A549 (cell line): ENCODE measurements around the gene CREB1. TPM values are rescaled to one million over a fixed set of nuclear protein-coding genes. Genes with fewer than 3 reads are reported as not detected.

Experiments used
- ATAC-seq, 2 experiments: fragments of 200-7000 bp in 1 of 2; fragments of >200 bp in 1 of 2; cut with Nextera tagmentation in 1 of 2; cut with Tn5 transposase in 1 of 2; 3 replicates each; pipeline versions ENCODE4 v1.8.0 to v1.9.1; 2018 to 2020; ENCODE audit warnings: mild to moderate bottlenecking in 1 of 2, moderate library complexity in 1 of 2
- CTCF ChIA-PET: fragments of 300-600 bp; sonication (Branson Sonifier 250); formaldehyde crosslinking; extraction: SDS; loops from one replicate; lab custom pipeline; 2021; ENCODE audit warnings: antibody characterized with exemption, inconsistent platforms; lab: Yijun Ruan, JAX
- POLR2A ChIA-PET: fragments of 350-600 bp; formaldehyde crosslinking; extraction: SDS; loops from one replicate; lab custom pipeline; 2021; ENCODE audit warnings: antibody characterized with exemption, inconsistent platforms; lab: Yijun Ruan, JAX
- DNase-seq, 2 experiments: peaks; one replicate each; pipeline versions ENCODE4 v3.0.0 to v3.0.0-alpha.2; 2011 to 2016; ENCODE audit warnings: low read depth in 1 of 2, low spot score in 1 of 2
- FAIRE-seq: peaks from 2 replicates; lab custom pipeline; 2011; peaks lifted over from hg19 to GRCh38; lab: Jason Lieb, UNC
- H3K27ac ChIP-seq, 2 experiments: fragments of >200 bp; sonication (Bioruptor Twin); formaldehyde crosslinking; 3 replicates each; pipeline ENCODE4 v1.5.1; 2016 to 2017
- H3K4me1 ChIP-seq: fragments of >200 bp; sonication (Bioruptor Twin); formaldehyde crosslinking; 3 replicates; pipeline ENCODE4 v1.6.1; 2016
- H3K4me2 ChIP-seq: fragments of >200 bp; sonication (Bioruptor Twin); formaldehyde crosslinking; 3 replicates; pipeline ENCODE4 v1.6.1; 2016
- H3K4me3 ChIP-seq: fragments of >200 bp; sonication (Bioruptor Twin); formaldehyde crosslinking; 3 replicates; pipeline ENCODE4 v1.5.1; 2016
- H3K9me3 ChIP-seq: fragments of >200 bp; sonication (Bioruptor Twin); formaldehyde crosslinking; 3 replicates; pipeline ENCODE4 v1.6.1; 2016
- CEBPB ChIP-seq, 2 experiments: fragments of >200 bp in 1 of 2; sonication (Bioruptor Twin) in 1 of 2; formaldehyde crosslinking in 1 of 2; IDR thresholded peaks; 2 replicates each; pipeline ENCODE4 v1.6.1; 2012 to 2016
- CHD4 ChIP-seq: fragments of 200-600 bp; sonication (generic); IDR thresholded peaks from 2 replicates; pipeline ENCODE4 v1.6.1; 2016; ENCODE audit warnings: antibody characterized with exemption, mild to moderate bottlenecking, borderline replicate concordance
- EHMT2 ChIP-seq: fragments of 200-600 bp; sonication (generic); IDR thresholded peaks from 2 replicates; pipeline ENCODE4 v1.6.1; 2016; ENCODE audit warnings: antibody characterized with exemption, low read depth, mild to moderate bottlenecking, moderate library complexity
- ESRRA ChIP-seq: fragments of 150-350 bp; IDR thresholded peaks from 2 replicates; pipeline ENCODE4 v1.6.1; 2014; ENCODE audit warnings: mild to moderate bottlenecking, low read length, borderline replicate concordance
- FOSB ChIP-seq: fragments of 250-450 bp; sonication (Bioruptor Pico); IDR thresholded peaks from 2 replicates; pipeline ENCODE4 v1.5.0; 2020; ENCODE audit warnings: mild to moderate bottlenecking, moderate library complexity
- FOXS1 ChIP-seq: fragments of 250-450 bp; sonication (Bioruptor Pico); IDR thresholded peaks from 2 replicates; pipeline ENCODE4 v1.5.0; 2020; ENCODE audit warnings: mild to moderate bottlenecking, moderate library complexity
- HOXB13 ChIP-seq: fragments of 250-450 bp; sonication (Bioruptor Pico); IDR thresholded peaks from 2 replicates; pipeline ENCODE4 v1.5.0; 2020; ENCODE audit warnings: low read depth, mild to moderate bottlenecking, moderate library complexity
- KDM5A ChIP-seq: fragments of 200-600 bp; sonication (generic); IDR thresholded peaks from 2 replicates; pipeline ENCODE4 v1.6.1; 2016; ENCODE audit warnings: antibody characterized with exemption, mild to moderate bottlenecking
- MAX ChIP-seq: IDR thresholded peaks from 2 replicates; pipeline ENCODE4 v1.6.1; 2012
- MYC ChIP-seq: IDR thresholded peaks from 2 replicates; pipeline ENCODE4 v1.6.1; 2012; ENCODE audit warnings: mild to moderate bottlenecking, inconsistent platforms, low read length, improper control_type of control experiment, borderline replicate concordance
- PBX3 ChIP-seq: IDR thresholded peaks from 2 replicates; pipeline ENCODE4 v1.6.1; 2012
- RAD21 ChIP-seq, 2 experiments: fragments of >200 bp in 1 of 2; sonication (Bioruptor Twin) in 1 of 2; formaldehyde crosslinking in 1 of 2; IDR thresholded peaks in 1 of 2; conservative IDR thresholded peaks in 1 of 2; 2 replicates in 1 of 2; 3 replicates in 1 of 2; pipeline ENCODE4 v1.6.1; 2012 to 2018; ENCODE audit warnings: inconsistent platforms in 1 of 2
- REST ChIP-seq: fragments of 200-600 bp; sonication (generic); IDR thresholded peaks from 2 replicates; pipeline ENCODE4 v1.6.1; 2016; ENCODE audit warnings: antibody characterized with exemption, mild to moderate bottlenecking, moderate library complexity
- RFX5 ChIP-seq: fragments of 450-650 bp; IDR thresholded peaks from 2 replicates; pipeline ENCODE4 v1.7.1; 2014; ENCODE audit warnings: antibody characterized with exemption, mild to moderate bottlenecking, moderate library complexity
- RNF2 ChIP-seq: fragments of 200-600 bp; sonication (generic); IDR thresholded peaks from 2 replicates; pipeline ENCODE4 v1.6.1; 2016; ENCODE audit warnings: low read depth, mild to moderate bottlenecking, antibody characterized with exemption, moderate library complexity, borderline replicate concordance
- SMC3 ChIP-seq: fragments of >200 bp; sonication (Bioruptor Twin); formaldehyde crosslinking; IDR thresholded peaks from 3 replicates; pipeline ENCODE4 v1.6.1; 2018; ENCODE audit warnings: inconsistent platforms
- ZC3H11A ChIP-seq: fragments of 450-650 bp; IDR thresholded peaks from 2 replicates; pipeline ENCODE4 v1.6.1; 2014; ENCODE audit warnings: antibody characterized with exemption, mild to moderate bottlenecking
- ZNF302 ChIP-seq: fragments of 250-450 bp; sonication (Bioruptor Pico); IDR thresholded peaks from 2 replicates; pipeline ENCODE4 v1.9.0; 2021; ENCODE audit warnings: inconsistent platforms, mild to moderate bottlenecking, moderate library complexity
- ZSCAN20 ChIP-seq: fragments of 250-450 bp; sonication (Bioruptor Pico); IDR thresholded peaks from 2 replicates; pipeline ENCODE4 v1.8.0; 2022; ENCODE audit warnings: mild to moderate bottlenecking, moderate library complexity
- WGBS: methylation state at CpG from one replicate; pipeline ENCODE4 v1.1.6; 2017; ENCODE audit errors: missing lambda C conversion rate; 5-methylcytosine and 5-hydroxymethylcytosine counted together
- polyA plus RNA-seq, 4 experiments: library from polyadenylated mRNA; depleted of rRNA in 3 of 4; stranded (reverse); fragments of >200 nt; fragmentation: RNase III in 1 of 4; extraction: RNeasy Plus Mini Kit Qiagen cat#74134 plus additional on column Dnase treatment in 1 of 4; gene quantifications; 2 replicates in 3 of 4; 3 replicates in 1 of 4; pipeline ENCODE4 v1.2.3, GENCODE V29; 2011 to 2017
- TF ChIP-seq, protein P1 (sequence below): fragments of 250-450 bp; sonication (Bioruptor Pico); IDR thresholded peaks from 2 replicates; pipeline ENCODE4 v1.5.0; 2020; ENCODE audit warnings: low read depth, mild to moderate bottlenecking, moderate library complexity
- TF ChIP-seq, protein P2 (sequence below): fragments of 150-350 bp; IDR thresholded peaks from 2 replicates; pipeline ENCODE4 v1.6.1; 2014; ENCODE audit warnings: low read depth, mild to moderate bottlenecking, low read length
- TF ChIP-seq, protein P3 (sequence below): fragments of 450-650 bp; IDR thresholded peaks from 2 replicates; pipeline ENCODE4 v1.6.1; 2014; ENCODE audit warnings: antibody characterized with exemption

The CREB1 gene
- polyA plus RNA-seq, 2 of the 4 experiments (the other 2 are of a cell fraction) = 14.3 to 42.5 TPM

- ChIA-PET POLR2A (interaction anchor here (0.8 to 2.1 kb wide), 6 partner anchors 27 to 365 kb away, joined by 3 to 34 read pairs (median 4); partner anchors contain the start of genes CCNYL1, KLF7 and METTL21A), CTCF (interaction anchor here (0.8 to 2.2 kb wide), 3 partner anchors 8 to 202 kb away, joined by 3 to 7 read pairs (median 3); no protein-coding TSS in a partner anchor)
- ATAC-seq (no peak), DNase-seq (no peak), FAIRE-seq (no peak)
- H3K9me3 ChIP-seq = no peaks in the 10 kb centered on the region
- peak overlapping the region; percentile 75 for H3K4me3 ChIP-seq
- 5% methylated on average over 20 of the region's 20 CpGs for WGBS
- no peak for TF ChIP-seq RAD21 (conservative IDR thresholded peaks at IDR 0.05 in 1 of 2, IDR thresholded peaks at IDR 0.05 in 1 of 2)
- no peak for TF ChIP-seq FOXS1
- no peak for TF ChIP-seq MYC
- no peak for TF ChIP-seq ZNF302 (CRISPR knock-in tag)
- no peak for TF ChIP-seq SMC3
- no peak for TF ChIP-seq MAX
- TF ChIP-seq HOXB13 (CRISPR knock-in tag) = no peak
- TF ChIP-seq RNF2 = no peak
- no peak for TF ChIP-seq CEBPB (IDR thresholded peaks at IDR 0.05)
- TF ChIP-seq ZC3H11A = no peak
- TF ChIP-seq CHD4 = no peak
- no peak for TF ChIP-seq PBX3
- TF ChIP-seq REST = no peak
- TF ChIP-seq, protein P1, sequence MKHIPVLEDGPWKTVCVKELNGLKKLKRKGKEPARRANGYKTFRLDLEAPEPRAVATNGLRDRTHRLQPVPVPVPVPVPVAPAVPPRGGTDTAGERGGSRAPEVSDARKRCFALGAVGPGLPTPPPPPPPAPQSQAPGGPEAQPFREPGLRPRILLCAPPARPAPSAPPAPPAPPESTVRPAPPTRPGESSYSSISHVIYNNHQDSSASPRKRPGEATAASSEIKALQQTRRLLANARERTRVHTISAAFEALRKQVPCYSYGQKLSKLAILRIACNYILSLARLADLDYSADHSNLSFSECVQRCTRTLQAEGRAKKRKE = no peak
- TF ChIP-seq ZSCAN20 (CRISPR knock-in tag) = no peak
- TF ChIP-seq KDM5A = no peak
- H3K4me2 ChIP-seq = peak overlapping the region; percentile 82
- H3K27ac ChIP-seq = peak overlapping the region; percentile 90 to 97
- peaks cover 46% of the 10 kb centered on the region for H3K4me1 ChIP-seq
These were observed 1.5 kb downstream of the CREB1 start for GRCh38 chr2:207531032-207531952.

- Histone ChIP-seq H3K4me2 (peak overlapping the region; percentile 82), H3K27ac (peak overlapping the region in 1 of 2 experiments; percentile 97; a peak in 2 of 6 replicates), H3K4me3 (no peak overlapping the region), H3K9me3 (no peaks in the 10 kb centered on the region), H3K4me1 (peaks cover 46% of the 10 kb centered on the region)
- ATAC-seq = no peak
- FAIRE-seq = no peak
- CTCF ChIA-PET = interaction anchor here (0.6 to 2.2 kb wide), 2 partner anchors 201 to 691 kb away, joined by 3 to 7 read pairs; no protein-coding TSS in a partner anchor
- TF ChIP-seq EHMT2 (no peak), ESRRA (no peak), RFX5 (no peak), FOSB (CRISPR knock-in tag) (no peak)
- TF ChIP-seq, protein P2, sequence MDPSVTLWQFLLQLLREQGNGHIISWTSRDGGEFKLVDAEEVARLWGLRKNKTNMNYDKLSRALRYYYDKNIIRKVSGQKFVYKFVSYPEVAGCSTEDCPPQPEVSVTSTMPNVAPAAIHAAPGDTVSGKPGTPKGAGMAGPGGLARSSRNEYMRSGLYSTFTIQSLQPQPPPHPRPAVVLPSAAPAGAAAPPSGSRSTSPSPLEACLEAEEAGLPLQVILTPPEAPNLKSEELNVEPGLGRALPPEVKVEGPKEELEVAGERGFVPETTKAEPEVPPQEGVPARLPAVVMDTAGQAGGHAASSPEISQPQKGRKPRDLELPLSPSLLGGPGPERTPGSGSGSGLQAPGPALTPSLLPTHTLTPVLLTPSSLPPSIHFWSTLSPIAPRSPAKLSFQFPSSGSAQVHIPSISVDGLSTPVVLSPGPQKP = no peak
- TF ChIP-seq, protein P3, sequence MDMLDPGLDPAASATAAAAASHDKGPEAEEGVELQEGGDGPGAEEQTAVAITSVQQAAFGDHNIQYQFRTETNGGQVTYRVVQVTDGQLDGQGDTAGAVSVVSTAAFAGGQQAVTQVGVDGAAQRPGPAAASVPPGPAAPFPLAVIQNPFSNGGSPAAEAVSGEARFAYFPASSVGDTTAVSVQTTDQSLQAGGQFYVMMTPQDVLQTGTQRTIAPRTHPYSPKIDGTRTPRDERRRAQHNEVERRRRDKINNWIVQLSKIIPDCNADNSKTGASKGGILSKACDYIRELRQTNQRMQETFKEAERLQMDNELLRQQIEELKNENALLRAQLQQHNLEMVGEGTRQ = no peak
- WGBS = 86% methylated on average over 9 of the region's 9 CpGs
- POLR2A ChIA-PET = interaction anchor here (0.7 to 1.1 kb wide), 2 partner anchors 11 to 179 kb away, joined by 3 to 4 read pairs; partner anchors contain the start of gene CCNYL1
- no peak for DNase-seq
These were observed 2.9 kb downstream of the CREB1 start for GRCh38 chr2:207532676-207533075.
